HFF-Myc (cell line): ENCODE measurements around the gene KRI1.
"Not testable (repeated sequence)": the region's sequence is repeated elsewhere in the genome, so short reads cannot be mapped to it uniquely, and the experiment has no call there.

ENCODE experiments used
- DNase-seq: peaks from one replicate; pipeline ENCODE4 v3.0.0-alpha.2; 2011; ENCODE audit warnings: low read depth; ENCODE audit errors: extremely low read depth
- H3K4me3 ChIP-seq: replicated peaks from 2 replicates; pipeline ENCODE4 v1.5.1; 2011; ENCODE audit warnings: low read depth, mild to moderate bottlenecking, control low read depth, low read length
- TF ChIP-seq, protein P1 (sequence below): IDR thresholded peaks from 2 replicates; pipeline ENCODE4 v1.5.1; 2012; ENCODE audit warnings: mild to moderate bottlenecking, low read depth, low read length, control low read depth; ENCODE audit errors: missing control alignments

KRI1 gene

DNA sequence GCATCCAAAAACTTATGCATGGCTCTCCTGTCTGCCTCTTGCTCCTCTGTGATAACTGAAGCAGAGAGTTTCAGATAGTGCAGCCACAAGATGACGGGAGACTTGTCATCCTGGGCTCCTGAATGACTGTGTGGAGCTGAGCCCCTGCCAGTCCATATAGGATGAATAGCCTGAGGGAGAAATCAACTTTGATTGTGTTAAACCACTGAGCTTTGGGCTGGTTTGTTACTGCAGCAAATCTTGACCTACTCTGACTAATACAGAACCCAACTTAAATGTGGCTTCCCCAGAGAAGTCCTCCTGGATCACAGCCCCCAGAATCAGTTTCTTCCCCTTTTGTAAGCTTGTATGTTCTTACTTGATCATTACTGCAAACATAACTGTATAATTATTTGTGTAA is 33.4 kb downstream of the KRI1 start:
- H3K4me3 ChIP-seq: no peak overlapping the region
- TF ChIP-seq, protein P1, sequence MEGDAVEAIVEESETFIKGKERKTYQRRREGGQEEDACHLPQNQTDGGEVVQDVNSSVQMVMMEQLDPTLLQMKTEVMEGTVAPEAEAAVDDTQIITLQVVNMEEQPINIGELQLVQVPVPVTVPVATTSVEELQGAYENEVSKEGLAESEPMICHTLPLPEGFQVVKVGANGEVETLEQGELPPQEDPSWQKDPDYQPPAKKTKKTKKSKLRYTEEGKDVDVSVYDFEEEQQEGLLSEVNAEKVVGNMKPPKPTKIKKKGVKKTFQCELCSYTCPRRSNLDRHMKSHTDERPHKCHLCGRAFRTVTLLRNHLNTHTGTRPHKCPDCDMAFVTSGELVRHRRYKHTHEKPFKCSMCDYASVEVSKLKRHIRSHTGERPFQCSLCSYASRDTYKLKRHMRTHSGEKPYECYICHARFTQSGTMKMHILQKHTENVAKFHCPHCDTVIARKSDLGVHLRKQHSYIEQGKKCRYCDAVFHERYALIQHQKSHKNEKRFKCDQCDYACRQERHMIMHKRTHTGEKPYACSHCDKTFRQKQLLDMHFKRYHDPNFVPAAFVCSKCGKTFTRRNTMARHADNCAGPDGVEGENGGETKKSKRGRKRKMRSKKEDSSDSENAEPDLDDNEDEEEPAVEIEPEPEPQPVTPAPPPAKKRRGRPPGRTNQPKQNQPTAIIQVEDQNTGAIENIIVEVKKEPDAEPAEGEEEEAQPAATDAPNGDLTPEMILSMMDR: no peak
- DNase-seq: no peak

DNA sequence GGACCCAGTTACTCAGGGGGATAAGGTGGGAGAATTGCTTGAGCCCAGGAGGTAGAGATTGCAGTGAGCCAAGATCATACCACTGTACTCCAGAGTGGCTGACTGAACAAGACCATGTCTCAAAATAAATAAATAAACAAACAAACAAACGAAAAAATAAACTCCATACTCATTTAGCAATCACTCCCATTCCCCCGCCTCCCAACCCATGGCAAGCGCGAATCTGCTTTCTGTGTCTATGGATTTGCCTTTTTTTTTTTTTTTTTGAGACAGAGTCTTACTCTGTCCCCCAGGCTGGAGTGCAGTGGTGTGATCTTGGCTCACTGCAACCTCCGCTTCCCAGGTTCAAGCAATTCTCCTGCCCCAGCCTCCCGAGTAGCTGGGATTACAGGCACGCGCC is 38.9 kb downstream of the KRI1 start:
- not testable (repeated sequence) for DNase-seq, H3K4me3 ChIP-seq

DNA sequence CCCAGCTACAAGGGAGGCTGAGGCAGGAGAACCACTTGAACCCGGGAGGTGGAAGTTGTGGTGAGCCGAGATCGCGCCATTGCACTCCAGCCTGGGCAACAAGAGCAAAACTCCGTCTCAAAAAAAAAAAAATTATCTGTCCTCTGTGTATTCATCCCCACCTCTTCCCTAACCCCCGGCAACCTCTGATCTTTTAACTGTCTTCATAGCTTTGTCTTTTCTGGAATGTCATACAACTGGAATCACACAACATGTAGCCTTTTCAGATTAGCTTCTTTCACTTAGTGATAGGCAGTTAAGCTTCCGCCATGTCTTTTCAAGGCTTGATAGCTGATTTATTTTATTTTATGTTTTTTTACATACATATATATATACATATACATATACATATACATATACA is 40.2 kb downstream of the KRI1 start:
- H3K4me3 ChIP-seq: no peak overlapping the region
- no peak for DNase-seq
- TF ChIP-seq, protein P1: no peak

DNA sequence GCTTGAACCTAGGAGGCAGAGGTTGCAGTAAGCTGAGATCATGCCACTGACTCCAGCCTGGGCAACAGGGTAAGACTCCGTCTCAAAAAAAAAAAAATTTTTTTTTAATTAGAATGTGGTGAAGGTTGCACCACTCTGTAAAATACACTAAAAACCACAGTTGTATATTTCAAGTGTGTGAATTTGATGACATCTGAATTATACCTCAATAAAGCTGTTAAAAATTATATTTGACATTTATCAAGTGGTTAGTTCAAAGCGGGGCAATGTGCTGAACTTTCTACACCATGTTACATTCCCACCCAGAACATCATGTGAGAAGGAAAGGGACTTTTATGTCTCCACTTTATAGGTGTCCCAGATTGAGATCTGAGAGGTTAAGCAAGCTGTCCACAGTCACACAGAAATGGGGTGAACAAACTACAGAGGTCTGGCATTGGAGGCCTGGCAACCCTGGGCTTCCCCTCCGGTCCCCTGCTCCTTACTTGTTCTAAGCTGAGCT is 42.6 kb downstream of the KRI1 start:
- no peak for DNase-seq
- no peak overlapping the region for H3K4me3 ChIP-seq
- TF ChIP-seq, protein P1: no peak

DNA sequence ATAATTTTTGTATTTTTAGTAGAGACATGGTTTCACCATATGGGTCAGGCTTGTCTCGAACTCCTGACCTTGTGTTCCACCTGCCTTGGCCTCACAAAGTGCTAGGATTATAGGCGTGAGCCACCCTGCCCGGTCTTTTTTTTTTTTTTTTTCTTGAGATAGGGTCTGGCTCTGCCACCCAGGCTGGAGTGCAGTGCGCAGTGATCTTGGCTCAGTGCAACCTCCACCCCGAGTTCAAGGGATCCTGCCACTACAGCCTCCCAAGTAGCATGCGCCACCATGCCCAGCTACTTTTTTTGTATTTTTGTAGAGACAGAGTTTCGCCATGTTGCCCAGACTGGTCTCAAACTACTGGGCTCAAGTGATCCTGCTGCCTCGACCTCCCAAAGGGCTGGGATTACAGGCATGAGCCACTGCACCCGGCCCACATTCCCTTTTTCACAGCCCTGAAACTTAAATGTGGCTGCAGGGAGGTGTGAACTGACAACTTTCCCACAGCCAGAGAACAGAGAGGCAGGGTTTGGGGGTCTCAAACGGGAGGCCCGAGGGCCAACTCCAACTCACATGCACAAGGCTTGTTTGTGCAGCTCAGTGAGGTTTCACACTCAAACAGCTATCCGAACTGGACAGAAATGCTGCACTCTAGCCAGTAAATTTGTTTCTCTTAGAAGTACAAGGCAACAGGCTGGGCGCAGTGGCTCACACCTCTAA is 44.2 kb downstream of the KRI1 start:
- DNase-seq: no peak
- H3K4me3 ChIP-seq: no peak overlapping the region
- TF ChIP-seq, protein P1: no peak

DNA sequence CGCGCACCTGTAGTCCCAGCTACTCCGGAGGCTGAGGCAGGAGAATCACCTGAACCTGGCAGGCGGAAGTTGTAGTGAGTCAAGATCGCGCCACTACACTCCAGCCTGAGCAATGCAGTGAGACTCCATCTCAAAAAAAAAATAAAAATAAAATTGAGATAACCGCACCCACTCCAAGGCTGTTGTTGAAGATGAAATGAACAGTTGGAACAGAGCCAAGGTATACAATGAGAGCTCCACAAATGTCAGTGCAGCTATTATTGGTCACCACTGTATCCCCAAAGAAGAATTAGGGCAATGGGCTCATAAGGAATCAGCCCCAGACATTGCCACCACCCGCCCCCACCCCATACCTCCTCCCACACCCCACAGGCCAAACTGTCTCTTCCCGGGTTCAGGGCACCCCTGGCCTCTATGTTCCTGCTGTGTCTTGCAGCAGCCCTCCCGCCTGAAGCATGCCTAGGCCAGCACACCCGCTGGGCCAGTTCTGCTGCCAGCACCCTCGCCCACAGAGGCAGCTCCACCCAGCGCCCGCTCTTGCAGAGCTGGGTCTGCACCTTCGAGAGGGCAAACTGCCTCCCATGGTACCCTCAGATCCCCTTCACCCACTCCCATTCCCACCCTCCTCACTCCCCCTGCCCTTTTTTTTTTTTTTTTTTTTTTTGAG is 45.0 kb downstream of the KRI1 start:
- no peak overlapping the region for H3K4me3 ChIP-seq
- TF ChIP-seq, protein P1: no peak
- no peak for DNase-seq

DNA sequence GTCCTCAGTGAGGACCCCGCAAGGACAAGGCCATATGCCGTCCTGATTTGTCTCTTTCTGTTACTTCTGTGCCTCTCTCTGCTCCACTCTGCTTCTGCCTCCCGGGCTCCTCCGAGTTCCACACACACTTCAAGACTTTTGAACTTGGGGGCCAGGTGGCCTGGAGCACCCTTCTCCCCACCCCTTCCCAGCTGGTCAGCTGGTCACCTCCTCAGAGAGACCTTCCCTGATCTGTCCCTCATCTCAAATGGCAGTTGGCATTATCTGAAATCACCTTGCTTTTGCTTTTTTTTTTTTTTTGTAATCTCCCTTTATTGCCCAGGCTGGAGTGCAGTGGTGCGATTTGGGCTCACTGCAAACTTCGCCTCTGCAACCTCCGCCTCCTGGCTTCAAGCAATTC is 46.4 kb downstream of the KRI1 start:
- no peak for DNase-seq
- TF ChIP-seq, protein P1: no peak

More for the DNA sequence above, 46.4 kb downstream of the KRI1 start:
- H3K4me3 ChIP-seq: no peak overlapping the region
